ENCODE data around the gene SYNGR1.

DNA sequence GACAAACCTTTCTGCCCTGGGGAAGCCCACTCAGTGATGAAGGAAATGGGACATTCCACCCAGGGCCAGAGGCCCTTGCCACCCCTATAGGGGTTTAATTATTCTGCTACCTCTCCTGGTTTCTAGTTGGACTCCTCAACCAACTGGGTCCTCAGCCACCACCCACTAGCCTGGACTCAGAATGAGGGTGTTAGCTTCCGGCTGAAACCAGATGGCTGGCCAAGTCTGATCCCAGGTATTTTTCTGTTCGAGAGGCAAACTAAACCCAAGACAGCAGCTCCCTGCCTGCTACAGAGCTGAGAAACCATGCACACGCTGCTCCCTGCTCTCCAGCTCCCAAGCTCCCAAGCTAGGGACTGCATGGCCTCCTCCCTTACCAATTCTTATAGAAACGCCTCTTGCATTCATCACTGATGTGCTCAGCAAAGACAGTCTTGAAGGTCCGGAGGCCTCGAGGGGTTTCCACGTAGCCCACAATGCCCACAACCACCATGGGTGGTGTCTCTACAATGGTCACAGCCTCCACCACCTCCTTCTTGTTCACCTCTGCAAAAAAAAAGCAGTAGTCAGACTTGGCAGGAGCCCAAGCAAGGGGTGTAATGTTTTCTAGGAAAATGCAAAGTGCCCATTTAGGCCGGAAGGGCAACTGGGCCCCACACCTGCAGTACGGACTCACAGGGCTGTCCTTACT lies 32.6 kb upstream of the SYNGR1 start:
- TF ChIP-seq POLR2A (IDR thresholded peaks at IDR 0.05; ENCODE audit: low read length), result peak; percentile 6
- no peak for TF ChIP-seq GATA1 (IDR thresholded peaks at IDR 0.05; ENCODE audit: low read depth, low read length)
